Measurements from ENCODE around the gene FXYD6. TPM values are rescaled to one million over a fixed set of nuclear protein-coding genes. Genes with fewer than 3 reads are reported as not detected.

Gene FXYD6
- total RNA-seq, 1 donor from 2014 or later = 45.8 TPM

DNA sequence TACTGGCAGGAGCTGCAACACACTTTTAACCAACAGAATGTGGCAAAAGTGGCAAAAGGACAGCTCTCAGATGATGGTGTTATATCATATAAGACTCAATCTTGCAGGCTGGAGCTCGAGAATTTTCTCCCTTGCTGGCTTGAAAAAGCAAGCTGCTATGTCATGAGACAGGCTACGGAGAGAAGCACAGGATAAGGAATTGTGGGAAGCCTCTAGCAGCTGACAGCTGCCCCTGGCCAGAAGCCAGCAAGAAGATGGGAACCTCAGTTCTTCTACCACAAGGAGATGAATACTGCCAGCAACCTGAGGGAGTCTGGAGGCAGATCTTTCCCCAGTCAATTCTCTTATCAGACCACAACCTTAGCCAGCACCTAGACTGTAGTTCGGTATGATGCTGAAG lies 24.6 kb downstream of the FXYD6 start:
- no peak for DNase-seq (ENCODE audit: low read depth)
- no peaks in the 10 kb centered on the region for H3K27me3 ChIP-seq (ENCODE audit: control insufficient read depth, insufficient read depth, low read length)

GRCh38 chr11:117851106-117851505 lies 25.4 kb downstream of the FXYD6 start:
- DNase-seq (ENCODE audit: low read depth) = no peak
- Histone ChIP-seq H3K36me3 (ENCODE audit: control insufficient read depth, insufficient read depth, low read length) (no peaks in the 10 kb centered on the region), H3K4me3 (ENCODE audit: low read depth, low read length) (no peak overlapping the region), H3K27me3 (ENCODE audit: control insufficient read depth, insufficient read depth, low read length) (no peaks in the 10 kb centered on the region)
- no peak for TF ChIP-seq CTCF (IDR thresholded peaks at IDR 0.05; ENCODE audit: insufficient read depth, low read length, poor library complexity, severe bottlenecking)

More for the DNA sequence above, 24.6 kb downstream of the FXYD6 start:
- H3K4me3 ChIP-seq (ENCODE audit: low read depth, low read length) = no peak overlapping the region
- H3K36me3 ChIP-seq (ENCODE audit: control insufficient read depth, insufficient read depth, low read length) = no peaks in the 10 kb centered on the region
- TF ChIP-seq CTCF (IDR thresholded peaks at IDR 0.05; ENCODE audit: insufficient read depth, low read length, poor library complexity, severe bottlenecking) = no peak

DNA sequence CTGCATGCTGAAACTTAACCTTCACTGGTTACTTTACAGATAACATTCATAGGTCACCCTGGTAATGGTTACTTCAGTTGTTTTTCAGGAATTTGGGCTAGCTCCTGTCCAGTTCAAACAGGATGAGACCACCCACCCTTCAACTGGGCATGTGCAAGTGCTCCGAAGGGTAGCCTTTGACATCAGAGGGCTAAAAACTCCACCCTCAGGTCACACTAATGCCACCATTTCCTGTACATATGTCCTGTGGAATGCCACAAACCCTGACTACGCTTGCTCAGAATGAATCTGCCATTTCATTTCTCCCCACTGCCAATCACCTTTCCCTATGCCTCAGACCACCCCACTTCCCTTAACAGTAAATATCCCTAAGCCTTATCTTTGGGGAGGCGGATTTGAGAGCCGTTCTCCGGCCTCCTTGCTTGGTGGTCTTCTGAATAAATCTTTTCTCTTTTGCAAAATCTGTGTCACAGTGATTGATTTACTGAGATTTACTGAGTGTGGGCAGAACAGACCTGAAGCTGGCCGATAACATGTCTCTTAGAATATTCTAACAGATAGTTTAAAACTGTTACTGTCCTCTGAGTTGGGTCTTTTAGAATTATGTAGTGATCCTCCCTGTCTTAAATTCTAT lies 26.6 kb downstream of the FXYD6 start:
- Histone ChIP-seq H3K27me3 (ENCODE audit: control insufficient read depth, insufficient read depth, low read length) (no peaks in the 10 kb centered on the region), H3K36me3 (ENCODE audit: control insufficient read depth, insufficient read depth, low read length) (no peaks in the 10 kb centered on the region), H3K4me3 (ENCODE audit: low read depth, low read length) (no peak overlapping the region)
- no peak for DNase-seq (ENCODE audit: low read depth)
- no peak for TF ChIP-seq CTCF (IDR thresholded peaks at IDR 0.05; ENCODE audit: insufficient read depth, low read length, poor library complexity, severe bottlenecking)

DNA sequence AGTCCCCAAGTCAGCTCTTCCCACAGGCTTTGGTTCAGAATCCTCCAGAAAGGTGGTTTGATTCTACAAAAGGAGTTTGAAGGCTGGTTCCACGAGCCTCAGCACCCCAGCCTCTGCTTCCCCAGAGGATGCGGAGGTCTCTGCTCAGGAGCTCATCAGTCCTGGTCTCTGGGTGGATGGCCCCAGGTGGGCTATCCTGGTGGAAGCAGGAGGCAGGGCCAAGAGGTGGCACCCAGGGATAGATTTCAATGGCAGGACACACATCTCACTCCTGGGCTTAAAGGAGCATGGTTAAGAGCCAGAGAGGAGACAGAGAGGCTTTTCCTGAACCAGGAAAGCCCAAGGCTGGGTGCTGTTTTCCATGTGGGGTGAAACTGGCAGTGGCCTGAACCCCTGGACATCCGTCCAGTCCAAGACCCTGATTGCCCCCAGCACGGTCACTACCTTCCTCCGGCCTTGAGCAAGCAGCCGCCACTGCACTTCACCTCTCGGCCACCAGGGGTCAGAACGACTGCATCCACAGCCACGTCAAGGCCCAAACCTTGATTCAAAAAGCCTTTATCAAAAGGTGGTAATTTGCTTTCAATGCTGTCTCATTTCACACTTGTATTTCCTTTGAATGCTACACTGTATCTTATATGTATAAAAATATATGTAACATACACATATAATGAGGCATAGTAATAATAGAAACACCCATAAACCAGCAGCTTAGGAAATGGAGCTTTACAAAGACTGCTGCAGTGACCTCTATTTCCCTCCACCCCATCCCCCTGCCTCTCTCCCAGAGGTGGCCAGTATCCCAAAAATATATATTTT lies 32.6 kb downstream of the FXYD6 start:
- TF ChIP-seq CTCF (IDR thresholded peaks at IDR 0.05; ENCODE audit: insufficient read depth, low read length, poor library complexity, severe bottlenecking) = peak; percentile 95
- H3K36me3 ChIP-seq (ENCODE audit: control insufficient read depth, insufficient read depth, low read length) = no peaks in the 10 kb centered on the region
- H3K4me3 ChIP-seq (ENCODE audit: low read depth, low read length) = no peak overlapping the region
- H3K27me3 ChIP-seq (ENCODE audit: control insufficient read depth, insufficient read depth, low read length) = no peaks in the 10 kb centered on the region
- DNase-seq (ENCODE audit: low read depth) = no peak

- TF ChIP-seq CTCF (IDR thresholded peaks at IDR 0.05; ENCODE audit: insufficient read depth, low read length, poor library complexity, severe bottlenecking) = no peak
- H3K36me3 ChIP-seq (ENCODE audit: control insufficient read depth, insufficient read depth, low read length) = no peaks in the 10 kb centered on the region
- H3K4me3 ChIP-seq (ENCODE audit: low read depth, low read length) = no peak overlapping the region
- no peak for DNase-seq (ENCODE audit: low read depth)
- no peaks in the 10 kb centered on the region for H3K27me3 ChIP-seq (ENCODE audit: control insufficient read depth, insufficient read depth, low read length)
Observed at GRCh38 chr11:117842131-117842941, 34.1 kb downstream of the FXYD6 start.

Measured in kidney epithelial cell (primary cell).